Measurements from ENCODE around the gene RGS7. TPM values are rescaled to one million over a fixed set of nuclear protein-coding genes. Genes with fewer than 3 reads are reported as not detected.

The RGS7 gene
- total RNA-seq, 4 donors from 2014 or later, result 0.47 TPM; not detected in 3

GRCh38 chr1:241048622-241049021 lies 308.4 kb downstream of the RGS7 start:
- no peak for TF ChIP-seq CTCF (IDR thresholded peaks at IDR 0.05)
- no peak for ATAC-seq (ENCODE audit: low FRiP score)
- DNase-seq (ENCODE audit: low spot score), result no peak

- TF ChIP-seq CTCF (IDR thresholded peaks at IDR 0.05), result no peak
- DNase-seq (ENCODE audit: low spot score), result no peak
- no peak for ATAC-seq (ENCODE audit: low FRiP score)
These were observed 311.3 kb downstream of the RGS7 start for GRCh38 chr1:241045659-241046058.

- DNase-seq (ENCODE audit: low spot score) (no peak), ATAC-seq (ENCODE audit: low FRiP score) (no peak)
These were observed 322.6 kb downstream of the RGS7 start for GRCh38 chr1:241034203-241034936.

GRCh38 chr1:241024834-241025233 lies 332.2 kb downstream of the RGS7 start:
- no peak for ATAC-seq (ENCODE audit: low FRiP score)
- no peak for TF ChIP-seq CTCF (IDR thresholded peaks at IDR 0.05)
- DNase-seq (ENCODE audit: low spot score), result no peak

More at GRCh38 chr1:241034203-241034936, 322.6 kb downstream of the RGS7 start:
- TF ChIP-seq CTCF (IDR thresholded peaks at IDR 0.05), result no peak

GRCh38 chr1:241022366-241022765 lies 334.6 kb downstream of the RGS7 start:
- ATAC-seq (ENCODE audit: low FRiP score), result no peak
- no peak for TF ChIP-seq CTCF (IDR thresholded peaks at IDR 0.05)
- no peak for DNase-seq (ENCODE audit: low spot score)

GRCh38 chr1:241020851-241021697 lies 335.9 kb downstream of the RGS7 start:
- ATAC-seq (ENCODE audit: low FRiP score) (no peak), DNase-seq (ENCODE audit: low spot score) (no peak)
- no peak for TF ChIP-seq CTCF (IDR thresholded peaks at IDR 0.05)
